ENCODE results near the gene PRELID1. TPM values are rescaled to one million over a fixed set of nuclear protein-coding genes. Genes with fewer than 3 reads are reported as not detected.

PRELID1 gene
- total RNA-seq, 1 donor from 2014 or later, result 141 TPM

GRCh38 chr5:177264178-177264577, 39.4 kb upstream of the PRELID1 start:
- H3K9me3 Mint-ChIP-seq, result no peaks in the 10 kb centered on the region
- ChIA-PET CTCF (no interaction called here), POLR2A (no interaction called here)
- DNase-seq (no peak), ATAC-seq (ENCODE audit: low read depth) (no peak)
- no peaks in the 10 kb centered on the region for H3K27me3 Mint-ChIP-seq
- H3K4me1 Mint-ChIP-seq, result no peaks in the 10 kb centered on the region
- no peak overlapping the region for H3K27ac Mint-ChIP-seq
- intact Hi-C loops (cut with micrococcal nuclease), result no loop called here
- TF ChIP-seq, protein P1, sequence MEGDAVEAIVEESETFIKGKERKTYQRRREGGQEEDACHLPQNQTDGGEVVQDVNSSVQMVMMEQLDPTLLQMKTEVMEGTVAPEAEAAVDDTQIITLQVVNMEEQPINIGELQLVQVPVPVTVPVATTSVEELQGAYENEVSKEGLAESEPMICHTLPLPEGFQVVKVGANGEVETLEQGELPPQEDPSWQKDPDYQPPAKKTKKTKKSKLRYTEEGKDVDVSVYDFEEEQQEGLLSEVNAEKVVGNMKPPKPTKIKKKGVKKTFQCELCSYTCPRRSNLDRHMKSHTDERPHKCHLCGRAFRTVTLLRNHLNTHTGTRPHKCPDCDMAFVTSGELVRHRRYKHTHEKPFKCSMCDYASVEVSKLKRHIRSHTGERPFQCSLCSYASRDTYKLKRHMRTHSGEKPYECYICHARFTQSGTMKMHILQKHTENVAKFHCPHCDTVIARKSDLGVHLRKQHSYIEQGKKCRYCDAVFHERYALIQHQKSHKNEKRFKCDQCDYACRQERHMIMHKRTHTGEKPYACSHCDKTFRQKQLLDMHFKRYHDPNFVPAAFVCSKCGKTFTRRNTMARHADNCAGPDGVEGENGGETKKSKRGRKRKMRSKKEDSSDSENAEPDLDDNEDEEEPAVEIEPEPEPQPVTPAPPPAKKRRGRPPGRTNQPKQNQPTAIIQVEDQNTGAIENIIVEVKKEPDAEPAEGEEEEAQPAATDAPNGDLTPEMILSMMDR (IDR thresholded peaks at IDR 0.05), result no peak
- no peak overlapping the region for H3K4me3 Mint-ChIP-seq
- peaks cover 83% of the 10 kb centered on the region for H3K36me3 Mint-ChIP-seq (ENCODE audit: low read depth)

DNA sequence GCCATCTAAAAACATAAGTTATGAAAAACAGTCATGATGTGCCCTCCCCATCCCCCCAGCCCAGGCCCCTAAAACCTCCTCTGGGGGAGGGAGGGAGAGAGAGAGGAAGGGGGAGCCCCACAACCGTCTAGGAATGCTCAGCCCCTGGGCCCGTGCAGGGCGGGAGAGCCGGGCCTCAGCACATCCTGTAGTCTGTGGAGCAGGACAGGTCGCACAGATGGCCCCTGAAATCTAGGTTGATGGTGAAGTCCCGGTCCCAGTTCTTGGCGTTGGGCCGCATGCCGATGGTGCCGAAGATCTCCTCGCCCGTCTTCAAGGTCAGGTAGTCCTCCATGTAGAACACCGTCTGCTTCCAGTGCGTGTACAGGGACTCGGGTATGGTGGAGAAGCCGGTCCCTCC, 38.2 kb upstream of the PRELID1 start:
- Mint-ChIP-seq H3K9me3 (no peaks in the 10 kb centered on the region), H3K36me3 (ENCODE audit: low read depth) (peaks cover 85% of the 10 kb centered on the region), H3K4me3 (no peak overlapping the region), H3K27ac (no peak overlapping the region), H3K4me1 (no peaks in the 10 kb centered on the region), H3K27me3 (no peaks in the 10 kb centered on the region)
- DNase-seq, result no peak
- no peak for ATAC-seq (ENCODE audit: low read depth)
- POLR2A ChIA-PET, result no interaction called here
- CTCF ChIA-PET, result no interaction called here
- intact Hi-C loops (cut with micrococcal nuclease), result no loop called here
- TF ChIP-seq, protein P1 (IDR thresholded peaks at IDR 0.05), result no peak

DNA sequence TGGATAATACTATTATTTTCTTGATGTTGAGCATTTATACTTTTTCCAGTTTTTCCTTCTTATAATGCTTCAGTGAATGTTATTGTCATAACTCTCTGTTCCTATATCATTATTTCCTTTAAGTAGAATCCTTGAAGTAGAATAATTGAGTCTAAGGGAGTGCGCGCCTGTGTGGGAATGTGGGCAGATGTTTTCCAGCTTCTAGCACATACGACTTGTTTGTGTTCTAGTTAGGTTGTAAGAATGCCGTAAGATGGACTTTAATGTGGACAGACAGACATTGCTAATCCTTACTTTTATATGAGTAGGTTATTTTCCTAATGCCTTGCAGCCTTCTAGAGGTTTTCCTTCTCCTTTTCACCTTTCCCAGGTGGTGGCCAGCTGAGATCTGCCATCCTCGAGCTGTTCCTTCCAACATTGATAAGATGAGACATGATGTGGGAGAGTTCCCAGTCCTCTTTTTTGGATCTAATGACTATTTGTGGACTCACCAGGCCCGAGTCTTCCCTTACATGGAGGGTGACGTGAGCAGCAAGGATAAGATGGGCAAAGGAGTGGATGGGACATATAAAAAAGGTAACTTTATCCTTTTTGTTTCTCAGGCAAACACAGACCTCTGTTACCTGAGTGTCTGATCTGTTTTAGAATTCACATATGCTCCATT, 34.2 kb upstream of the PRELID1 start:
- Mint-ChIP-seq H3K9me3 (no peaks in the 10 kb centered on the region), H3K27me3 (no peaks in the 10 kb centered on the region), H3K4me1 (no peaks in the 10 kb centered on the region), H3K36me3 (ENCODE audit: low read depth) (peaks cover 87% of the 10 kb centered on the region), H3K4me3 (no peak overlapping the region), H3K27ac (no peak overlapping the region)
- ChIA-PET POLR2A (no interaction called here), CTCF (no interaction called here)
- intact Hi-C loops (cut with micrococcal nuclease), result no loop called here
- DNase-seq (no peak), ATAC-seq (ENCODE audit: low read depth) (no peak)
- TF ChIP-seq, protein P1 (IDR thresholded peaks at IDR 0.05), result no peak

- POLR2A ChIA-PET, result no interaction called here
- intact Hi-C loops (cut with micrococcal nuclease), result no loop called here
- H3K4me3 Mint-ChIP-seq, result no peak overlapping the region
- no peaks in the 10 kb centered on the region for H3K9me3 Mint-ChIP-seq
- H3K27ac Mint-ChIP-seq, result no peak overlapping the region
- TF ChIP-seq, protein P1 (IDR thresholded peaks at IDR 0.05), result no peak
- DNase-seq, result no peak
- peaks cover 86% of the 10 kb centered on the region for H3K36me3 Mint-ChIP-seq (ENCODE audit: low read depth)
- H3K27me3 Mint-ChIP-seq, result no peaks in the 10 kb centered on the region
- no peaks in the 10 kb centered on the region for H3K4me1 Mint-ChIP-seq
- CTCF ChIA-PET, result no interaction called here
- no peak for ATAC-seq (ENCODE audit: low read depth)
Observed at GRCh38 chr5:177269976-177270375, 33.6 kb upstream of the PRELID1 start.

DNA sequence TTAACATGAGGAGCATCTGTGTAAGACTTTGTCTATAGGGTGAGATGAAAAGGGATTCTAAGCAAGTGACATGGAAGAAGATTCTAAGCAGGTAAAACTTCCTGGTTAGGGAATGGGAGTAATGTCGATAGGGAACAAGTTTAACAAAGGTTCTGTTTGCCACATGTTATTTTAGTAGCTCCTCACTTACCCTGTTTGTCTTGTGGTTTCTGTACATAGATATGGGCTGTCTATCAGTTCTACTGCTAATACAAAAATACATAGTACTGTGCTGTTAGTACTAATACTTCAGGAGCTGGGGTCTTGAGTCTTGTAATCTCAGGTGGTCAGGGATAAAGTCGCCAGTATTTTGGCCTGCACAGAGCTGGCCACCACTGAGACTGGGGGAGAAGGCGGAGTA, 32.9 kb upstream of the PRELID1 start:
- Mint-ChIP-seq H3K27me3 (no peaks in the 10 kb centered on the region), H3K36me3 (ENCODE audit: low read depth) (peaks cover 84% of the 10 kb centered on the region), H3K27ac (no peak overlapping the region), H3K4me1 (no peaks in the 10 kb centered on the region), H3K4me3 (no peak overlapping the region), H3K9me3 (no peaks in the 10 kb centered on the region)
- ChIA-PET CTCF (no interaction called here), POLR2A (no interaction called here)
- TF ChIP-seq, protein P1 (IDR thresholded peaks at IDR 0.05), result no peak
- no peak for ATAC-seq (ENCODE audit: low read depth)
- no peak for DNase-seq
- intact Hi-C loops (cut with micrococcal nuclease), result no loop called here

Measured in activated B cell treated with CpG ODN at 0.5 μM for 24 hours (primary cell).